Posterior cingulate gyrus (tissue), 11 donors: Measurements from ENCODE around the gene SANBR.
A peak's percentile ranks its signal among the peaks of the same experiment; 100 is the strongest.

Source experiments
- DNase-seq, 10 donors: peaks; one replicate each; pipeline versions ENCODE4 v3.0.0 to v3.0.0-alpha.2; 2020 to 2021; ENCODE audit warnings: mixed read lengths in 3 of 10
- intact Hi-C: fragments of 100-400 bp; cut with DNase I; formaldehyde crosslinking; loops from one replicate; pipeline ENCODE4 v1.15.1; 2023

SANBR gene

GRCh38 chr2:61074100-61074499 lies 8.4 kb downstream of the SANBR start:
- no peak for DNase-seq
- intact Hi-C loops, result no loop called here

- DNase-seq, result no peak
- intact Hi-C loops, result no loop called here
Observed at GRCh38 chr2:61085883-61086282, 20.2 kb downstream of the SANBR start.

GRCh38 chr2:61089797-61090196 lies 24.1 kb downstream of the SANBR start:
- intact Hi-C loops, result no loop called here
- DNase-seq, result no peak

- intact Hi-C loops, result no loop called here
- DNase-seq, result peak in 1 of 10 donors; percentile 53
Observed at GRCh38 chr2:61090386-61090921, 24.8 kb downstream of the SANBR start.

GRCh38 chr2:61091485-61091884 lies 25.8 kb downstream of the SANBR start:
- intact Hi-C loops, result no loop called here
- DNase-seq, result no peak

- DNase-seq, result no peak
- intact Hi-C loops, result no loop called here
Observed at GRCh38 chr2:61096438-61096837, 30.8 kb downstream of the SANBR start.

- DNase-seq, result no peak
- intact Hi-C loops, result no loop called here
Observed at GRCh38 chr2:61100801-61101200, 35.1 kb downstream of the SANBR start.

GRCh38 chr2:61109291-61109690 lies 43.6 kb downstream of the SANBR start:
- intact Hi-C loops, result no loop called here
- no peak for DNase-seq

GRCh38 chr2:61111708-61112107 lies 46.0 kb downstream of the SANBR start:
- DNase-seq, result no peak
- intact Hi-C loops, result no loop called here

GRCh38 chr2:61114147-61114546 lies 48.5 kb downstream of the SANBR start:
- intact Hi-C loops, result no loop called here
- DNase-seq, result no peak
